OCI-LY3 (cell line): ENCODE results near the gene ATP10B.
"Not testable (repeated sequence)": the region's sequence is repeated elsewhere in the genome, so short reads cannot be mapped to it uniquely, and the experiment has no call there.

Experiments
- H2AFZ ChIP-seq: fragments of 200-600, 300-600 bp; shearing (Covaris generic); 2 replicates; pipeline ENCODE4 v1.6.0; 2014; ENCODE audit warnings: antibody characterized with exemption, low read depth, low read length
- H3K27ac ChIP-seq: fragments of 200-600, 300-600 bp; sonication (generic); 2 replicates; pipeline ENCODE4 v1.5.1; 2014; ENCODE audit warnings: mild to moderate bottlenecking, low read length, moderate library complexity, mixed read lengths
- H3K27me3 ChIP-seq: fragments of 200-600, 300-600 bp; sonication (generic); 2 replicates; pipeline ENCODE4 v1.6.1; 2014; ENCODE audit warnings: low read depth, low read length, mixed read lengths
- H3K36me3 ChIP-seq: fragments of 200-600, 300-600 bp; sonication (generic); replicated peaks from 2 replicates; pipeline ENCODE3; 2014; ENCODE audit warnings: low read depth, low read length, mixed read lengths
- H3K4me1 ChIP-seq: fragments of 300-600, 200-600 bp; sonication (generic); 2 replicates; pipeline ENCODE4 v1.6.1; 2014; ENCODE audit warnings: low read length, mixed read lengths
- H3K4me2 ChIP-seq: fragments of 200-600, 300-600 bp; sonication (generic); 2 replicates; pipeline ENCODE4 v1.6.1; 2014; ENCODE audit warnings: low read length, mixed read lengths
- H3K4me3 ChIP-seq: fragments of 300-600, 200-600 bp; sonication (generic); 2 replicates; pipeline ENCODE4 v1.5.1; 2014; ENCODE audit warnings: antibody characterized with exemption, mild to moderate bottlenecking, low read length, moderate library complexity
- H3K79me2 ChIP-seq: fragments of 300-600, 200-600 bp; shearing (Covaris generic); 2 replicates; pipeline ENCODE4 v1.6.1; 2014; ENCODE audit warnings: mild to moderate bottlenecking, low read length, mixed read lengths
- H3K9ac ChIP-seq: fragments of 300-600, 200-600 bp; shearing (Covaris generic); 2 replicates; pipeline ENCODE4 v1.6.0; 2014; ENCODE audit warnings: mild to moderate bottlenecking, low read length, moderate library complexity
- H3K9me3 ChIP-seq: fragments of 200-600, 300-600 bp; shearing (Covaris generic); 2 replicates; pipeline ENCODE4 v1.6.1; 2014; ENCODE audit warnings: low read length, mixed read lengths; ENCODE audit not compliant: insufficient read depth
- H4K20me1 ChIP-seq: fragments of 200-600, 300-600 bp; sonication (generic); 2 replicates; pipeline ENCODE4 v1.6.1; 2016; ENCODE audit warnings: low read length, mixed read lengths; ENCODE audit not compliant: insufficient read depth
- EZH2phosphoT487 ChIP-seq: fragments of 200-600 bp; shearing (Covaris generic); IDR thresholded peaks from 2 replicates; pipeline ENCODE4 v1.6.1; 2018; ENCODE audit warnings: antibody characterized with exemption, mixed run types, low read depth
- TF ChIP-seq, protein P1 (sequence below): fragments of 200-600, 300-600 bp; sonication (generic); IDR thresholded peaks from 2 replicates; pipeline ENCODE4 v1.5.1; 2014; ENCODE audit warnings: antibody characterized with exemption, low read length, low read depth

The ATP10B gene

DNA sequence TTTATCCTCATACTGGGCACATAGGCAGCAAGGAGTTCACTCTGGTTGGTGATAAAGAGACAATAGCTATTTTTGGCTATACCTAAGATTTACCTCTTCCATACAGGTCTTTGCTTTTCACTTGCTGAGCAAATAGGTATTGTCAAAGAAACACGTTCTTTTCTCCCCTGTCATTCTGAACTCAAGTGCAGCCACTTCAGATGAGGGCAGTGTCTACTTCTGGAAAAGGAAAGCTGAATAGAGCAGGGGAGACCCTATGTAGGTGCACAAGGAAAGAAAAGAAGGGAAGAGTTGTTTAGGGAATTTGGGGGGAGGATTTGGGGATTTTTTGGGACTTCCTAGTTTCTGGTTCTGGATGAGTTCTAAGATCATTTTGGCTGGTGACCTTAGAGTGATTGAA lies 109.6 kb downstream of the ATP10B start:
- no peak for TF ChIP-seq EZH2phosphoT487
- TF ChIP-seq, protein P1, sequence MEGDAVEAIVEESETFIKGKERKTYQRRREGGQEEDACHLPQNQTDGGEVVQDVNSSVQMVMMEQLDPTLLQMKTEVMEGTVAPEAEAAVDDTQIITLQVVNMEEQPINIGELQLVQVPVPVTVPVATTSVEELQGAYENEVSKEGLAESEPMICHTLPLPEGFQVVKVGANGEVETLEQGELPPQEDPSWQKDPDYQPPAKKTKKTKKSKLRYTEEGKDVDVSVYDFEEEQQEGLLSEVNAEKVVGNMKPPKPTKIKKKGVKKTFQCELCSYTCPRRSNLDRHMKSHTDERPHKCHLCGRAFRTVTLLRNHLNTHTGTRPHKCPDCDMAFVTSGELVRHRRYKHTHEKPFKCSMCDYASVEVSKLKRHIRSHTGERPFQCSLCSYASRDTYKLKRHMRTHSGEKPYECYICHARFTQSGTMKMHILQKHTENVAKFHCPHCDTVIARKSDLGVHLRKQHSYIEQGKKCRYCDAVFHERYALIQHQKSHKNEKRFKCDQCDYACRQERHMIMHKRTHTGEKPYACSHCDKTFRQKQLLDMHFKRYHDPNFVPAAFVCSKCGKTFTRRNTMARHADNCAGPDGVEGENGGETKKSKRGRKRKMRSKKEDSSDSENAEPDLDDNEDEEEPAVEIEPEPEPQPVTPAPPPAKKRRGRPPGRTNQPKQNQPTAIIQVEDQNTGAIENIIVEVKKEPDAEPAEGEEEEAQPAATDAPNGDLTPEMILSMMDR: no peak
- Histone ChIP-seq H3K27me3 (peaks cover 68% of the 10 kb centered on the region), H3K4me3 (no peak overlapping the region), H3K9me3 (no peaks in the 10 kb centered on the region), H3K4me2 (no peak overlapping the region), H2AFZ (no peak overlapping the region), H3K4me1 (peaks cover 9% of the 10 kb centered on the region), H3K79me2 (no peaks in the 10 kb centered on the region), H3K27ac (no peak overlapping the region), H4K20me1 (no peaks in the 10 kb centered on the region), H3K36me3 (no peaks in the 10 kb centered on the region), H3K9ac (no peak overlapping the region)

DNA sequence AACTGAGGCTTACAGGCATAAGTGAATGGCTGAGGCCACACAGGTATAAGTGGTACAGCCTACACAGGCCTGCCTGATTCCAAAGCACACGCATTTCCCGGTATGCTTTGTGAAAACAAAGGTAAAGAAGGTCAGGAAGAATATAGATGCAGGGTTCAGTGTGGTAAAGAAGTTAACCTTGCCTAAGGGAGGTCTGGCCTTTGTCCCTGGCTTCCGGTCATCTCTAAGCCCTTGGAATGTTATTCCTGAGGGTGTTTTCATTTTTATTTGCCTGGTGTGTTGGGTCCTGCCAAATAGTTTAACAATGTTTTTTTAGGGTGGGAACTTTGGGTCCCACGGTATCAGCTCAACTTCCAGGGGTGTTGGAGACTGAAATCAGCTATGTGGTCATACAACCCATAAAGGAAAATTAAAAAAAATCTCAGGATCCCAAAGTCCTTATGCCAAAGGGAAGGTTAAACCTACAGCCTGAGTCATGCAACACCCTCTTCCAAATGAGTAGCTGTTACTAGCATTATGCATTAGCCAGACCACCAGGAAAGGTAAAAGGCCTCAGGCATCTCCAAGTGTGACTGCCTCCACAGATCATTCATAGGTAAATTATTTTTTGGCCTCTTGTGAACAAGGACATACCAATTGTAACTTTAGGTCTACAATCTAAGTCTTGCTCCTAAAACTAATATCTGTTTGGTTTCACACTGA lies 124.6 kb downstream of the ATP10B start:
- Histone ChIP-seq H3K27ac (no peak overlapping the region), H3K27me3 (no peaks in the 10 kb centered on the region; the same call in 1 of the 2 replicates), H3K4me2 (no peak overlapping the region), H3K9me3 (no peaks in the 10 kb centered on the region), H2AFZ (no peak overlapping the region), H3K4me1 (no peaks in the 10 kb centered on the region), H3K36me3 (no peaks in the 10 kb centered on the region), H3K9ac (no peak overlapping the region), H3K79me2 (no peaks in the 10 kb centered on the region), H3K4me3 (no peak overlapping the region), H4K20me1 (no peaks in the 10 kb centered on the region)
- TF ChIP-seq, protein P1: no peak
- TF ChIP-seq EZH2phosphoT487: no peak

DNA sequence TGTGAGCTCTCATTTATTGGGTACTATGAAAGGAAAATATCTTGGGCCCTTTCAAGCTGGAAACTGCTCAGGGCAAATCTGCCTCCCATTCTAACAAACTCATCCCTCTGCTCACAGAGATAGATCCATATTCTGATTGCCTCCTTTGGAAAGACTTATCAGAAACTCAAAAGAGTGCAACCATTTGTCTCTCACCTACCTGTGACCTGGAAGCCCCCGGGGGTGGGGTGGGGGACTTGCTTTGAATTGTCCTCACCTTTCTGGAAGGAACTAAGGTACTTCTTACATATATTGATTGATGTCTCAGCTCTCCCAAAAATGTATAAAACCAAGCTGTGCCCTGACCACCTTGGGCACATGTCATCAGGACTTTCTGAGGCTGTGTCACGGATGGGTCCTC lies 125.3 kb downstream of the ATP10B start:
- Histone ChIP-seq H3K9me3 (no peaks in the 10 kb centered on the region), H3K79me2 (no peaks in the 10 kb centered on the region), H3K4me1 (no peaks in the 10 kb centered on the region), H3K4me3 (no peak overlapping the region), H3K36me3 (no peaks in the 10 kb centered on the region), H3K9ac (no peak overlapping the region), H3K4me2 (no peak overlapping the region), H3K27ac (no peak overlapping the region), H3K27me3 (no peaks in the 10 kb centered on the region; the same call in 1 of the 2 replicates), H2AFZ (no peak overlapping the region), H4K20me1 (no peaks in the 10 kb centered on the region)
- TF ChIP-seq, protein P1: no peak
- TF ChIP-seq EZH2phosphoT487: no peak

DNA sequence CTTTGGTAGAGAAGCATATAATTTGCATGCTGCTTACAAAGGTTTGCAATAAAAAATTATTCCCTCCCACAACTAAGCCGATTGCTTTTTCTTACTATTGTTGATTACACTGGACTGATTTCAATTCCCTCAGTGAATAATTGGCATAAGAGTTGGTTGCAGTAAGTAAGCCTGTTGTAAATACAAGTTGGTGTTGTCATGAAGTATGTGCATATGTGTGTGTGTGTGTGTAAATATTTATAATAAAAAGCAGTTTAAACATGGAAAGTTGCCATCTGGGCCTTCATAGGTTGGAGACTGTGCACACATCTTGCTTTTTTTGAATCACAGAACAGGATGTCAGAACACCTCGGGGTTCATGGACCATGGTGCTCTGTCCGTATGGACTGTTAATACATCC lies 131.2 kb downstream of the ATP10B start:
- no peaks in the 10 kb centered on the region for H3K27me3 ChIP-seq
- no peaks in the 10 kb centered on the region for H3K9me3 ChIP-seq
- H3K4me2 ChIP-seq: no peak overlapping the region
- H4K20me1 ChIP-seq: no peaks in the 10 kb centered on the region
- H3K36me3 ChIP-seq: no peaks in the 10 kb centered on the region
- TF ChIP-seq EZH2phosphoT487: no peak
- TF ChIP-seq, protein P1: no peak
- H3K79me2 ChIP-seq: no peaks in the 10 kb centered on the region
- no peak overlapping the region for H2AFZ ChIP-seq
- H3K9ac ChIP-seq: no peak overlapping the region
- no peak overlapping the region for H3K4me3 ChIP-seq
- H3K27ac ChIP-seq: no peak overlapping the region
- no peaks in the 10 kb centered on the region for H3K4me1 ChIP-seq

DNA sequence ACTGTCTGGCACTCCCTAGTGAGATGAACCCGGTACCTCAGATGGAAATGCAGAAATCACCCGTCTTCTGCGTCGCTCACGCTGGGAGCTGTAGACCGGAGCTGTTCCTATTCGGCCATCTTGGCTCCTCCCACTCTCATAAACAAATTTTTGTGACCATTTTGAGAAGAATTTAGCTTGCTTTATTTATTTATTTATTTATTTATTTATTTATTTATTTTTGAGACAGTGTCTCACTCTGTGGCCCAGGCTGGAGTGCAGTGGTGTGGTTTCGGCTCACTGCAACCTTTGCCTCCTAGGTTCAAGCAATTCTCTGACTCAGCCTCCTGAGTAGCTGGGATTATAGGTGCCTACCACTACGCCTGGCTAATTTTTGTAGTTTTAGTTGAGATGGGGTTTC lies 136.5 kb downstream of the ATP10B start:
- H3K4me1 ChIP-seq, H2AFZ ChIP-seq, H3K4me2 ChIP-seq, H3K4me3 ChIP-seq, H3K27ac ChIP-seq, H3K36me3 ChIP-seq, H3K9ac ChIP-seq, H3K9me3 ChIP-seq, H3K79me2 ChIP-seq, H3K27me3 ChIP-seq, H4K20me1 ChIP-seq: not testable (repeated sequence)
